H1 (cell line): ENCODE data around the gene ZDHHC24.

Experiments used
- BRCA1 ChIP-seq: IDR thresholded peaks from 2 replicates; pipeline ENCODE4 v1.6.1; 2012; ENCODE audit warnings: low read depth, low read length, improper control_type of control experiment
- CBX5 ChIP-seq: fragments of 300-800, 300-1000 bp; sonication (generic); IDR thresholded peaks from 2 replicates; pipeline ENCODE4 v1.7.1; 2016; ENCODE audit warnings: antibody characterized with exemption, low read length, low read depth
- EZH2 ChIP-seq: fragments of 200-600 bp; sonication (generic); IDR thresholded peaks from 2 replicates; pipeline ENCODE4 v1.7.1; 2012; ENCODE audit warnings: low read depth, mild to moderate bottlenecking, moderate library complexity, low read length, inconsistent platforms; ENCODE audit not compliant: severe bottlenecking
- HDAC6 ChIP-seq: IDR thresholded peaks from one replicate; pipeline ENCODE4 v1.7.1; 2012; ENCODE audit warnings: low read depth, mild to moderate bottlenecking, inconsistent platforms, low read length, moderate library complexity
- NRF1 ChIP-seq: IDR thresholded peaks from 2 replicates; pipeline ENCODE4 v1.6.1; 2011; ENCODE audit warnings: mild to moderate bottlenecking, low read depth, low read length, improper control_type of control experiment
- POLR2AphosphoS5 ChIP-seq: IDR thresholded peaks from 2 replicates; pipeline ENCODE4 v1.6.1; 2011; ENCODE audit warnings: low read depth, low read length
- TAF1 ChIP-seq: IDR thresholded peaks from 2 replicates; pipeline ENCODE4 v1.6.1; 2011; ENCODE audit warnings: mild to moderate bottlenecking, low read depth, low read length
- ZNF274 ChIP-seq: IDR thresholded peaks from 2 replicates; pipeline ENCODE4 v1.7.0; 2012; ENCODE audit warnings: low read length, borderline replicate concordance; ENCODE audit errors: extremely low read depth
- TF ChIP-seq, protein P1 (sequence below), 3 experiments: IDR thresholded peaks; 1 replicate in 2 of 3; 2 replicates in 1 of 3; pipeline versions ENCODE4 v1.5.1 to v1.6.1; 2011; ENCODE audit warnings: low read length in 3 of 3, mild to moderate bottlenecking in 3 of 3, inconsistent platforms in 2 of 3, low read depth in 1 of 3, moderate library complexity in 1 of 3; ENCODE audit not compliant: insufficient read depth in 1 of 3; ENCODE audit errors: control extremely low read depth in 1 of 3

GRCh38 chr11:66473167-66473566 is 72.7 kb downstream of the ZDHHC24 start:
- TF ChIP-seq, protein P1, sequence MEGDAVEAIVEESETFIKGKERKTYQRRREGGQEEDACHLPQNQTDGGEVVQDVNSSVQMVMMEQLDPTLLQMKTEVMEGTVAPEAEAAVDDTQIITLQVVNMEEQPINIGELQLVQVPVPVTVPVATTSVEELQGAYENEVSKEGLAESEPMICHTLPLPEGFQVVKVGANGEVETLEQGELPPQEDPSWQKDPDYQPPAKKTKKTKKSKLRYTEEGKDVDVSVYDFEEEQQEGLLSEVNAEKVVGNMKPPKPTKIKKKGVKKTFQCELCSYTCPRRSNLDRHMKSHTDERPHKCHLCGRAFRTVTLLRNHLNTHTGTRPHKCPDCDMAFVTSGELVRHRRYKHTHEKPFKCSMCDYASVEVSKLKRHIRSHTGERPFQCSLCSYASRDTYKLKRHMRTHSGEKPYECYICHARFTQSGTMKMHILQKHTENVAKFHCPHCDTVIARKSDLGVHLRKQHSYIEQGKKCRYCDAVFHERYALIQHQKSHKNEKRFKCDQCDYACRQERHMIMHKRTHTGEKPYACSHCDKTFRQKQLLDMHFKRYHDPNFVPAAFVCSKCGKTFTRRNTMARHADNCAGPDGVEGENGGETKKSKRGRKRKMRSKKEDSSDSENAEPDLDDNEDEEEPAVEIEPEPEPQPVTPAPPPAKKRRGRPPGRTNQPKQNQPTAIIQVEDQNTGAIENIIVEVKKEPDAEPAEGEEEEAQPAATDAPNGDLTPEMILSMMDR (IDR thresholded peaks at IDR 0.05; ENCODE audit: control extremely low read depth in 1 of 3, insufficient read depth in 1 of 3, low read depth in 1 of 3, low read length in 3 of 3) = no peak
- no peak for TF ChIP-seq TAF1
- no peak for TF ChIP-seq CBX5
- TF ChIP-seq HDAC6 = no peak
- TF ChIP-seq BRCA1 = no peak
- TF ChIP-seq ZNF274 = no peak
- TF ChIP-seq POLR2AphosphoS5 = no peak
- TF ChIP-seq EZH2 = no peak
- TF ChIP-seq NRF1 = no peak
